Transverse colon (tissue), 4 donors: ENCODE results near the gene SUPV3L1. TPM values are rescaled to one million over a fixed set of nuclear protein-coding genes. Genes with fewer than 3 reads are reported as not detected.

Experiments
- DNase-seq: peaks from one replicate; pipeline ENCODE4 v3.0.0-alpha.2; 2019
- H3K27ac ChIP-seq, 4 donors: fragments of 200-600 bp; sonication (generic); 2 replicates each; pipeline ENCODE4 v1.5.1; 2016 to 2018; ENCODE audit warnings: inconsistent platforms in 4 of 4
- H3K27me3 ChIP-seq: fragments of 200-600 bp; sonication (generic); 2 replicates; pipeline ENCODE4 v1.5.1; 2017; ENCODE audit warnings: inconsistent platforms
- H3K36me3 ChIP-seq, 4 donors: fragments of 200-600 bp; sonication (generic); 2 replicates each; pipeline ENCODE4 v1.5.1; 2017 to 2019; ENCODE audit warnings: inconsistent platforms in 4 of 4
- H3K4me1 ChIP-seq, 4 donors: fragments of 200-600 bp; sonication (generic); 2 replicates each; pipeline ENCODE4 v1.5.1; 2017 to 2020; ENCODE audit warnings: inconsistent platforms in 4 of 4
- H3K4me3 ChIP-seq, 4 donors: fragments of 200-600 bp; sonication (generic); 1 replicate in 1 of 4; 2 replicates in 3 of 4; pipeline versions ENCODE4 v1.5.1 to v1.6.1; 2017 to 2019; ENCODE audit warnings: inconsistent platforms in 4 of 4
- H3K9me3 ChIP-seq, 2 donors: fragments of 200-600 bp; sonication (generic); 2 replicates each; pipeline ENCODE4 v1.5.1; 2017 to 2019; ENCODE audit warnings: inconsistent platforms in 2 of 2
- CTCF ChIP-seq, 5 experiments: fragments of 200-600 bp in 3 of 5; fragments of 450-650 bp in 2 of 5; sonication (generic) in 3 of 5; IDR thresholded peaks; 1 replicate in 2 of 5; 2 replicates in 3 of 5; pipeline ENCODE4 v1.5.1; 2016 to 2017; ENCODE audit warnings: antibody characterized with exemption in 5 of 5, inconsistent platforms in 3 of 5, mild to moderate bottlenecking in 2 of 5, moderate library complexity in 1 of 5
- EP300 ChIP-seq: sonication (generic); formaldehyde crosslinking; IDR thresholded peaks from one replicate; pipeline ENCODE4 v1.6.1; 2017; ENCODE audit warnings: antibody characterized with exemption, low read depth
- POLR2A ChIP-seq: fragments of 450-650 bp; IDR thresholded peaks from one replicate; pipeline ENCODE4 v1.6.1; 2016; ENCODE audit warnings: antibody characterized with exemption, mild to moderate bottlenecking, moderate library complexity
- POLR2AphosphoS5 ChIP-seq, 3 donors: sonication (generic); formaldehyde crosslinking; IDR thresholded peaks; one replicate each; pipeline ENCODE4 v1.6.1; 2016; ENCODE audit warnings: antibody characterized with exemption in 3 of 3
- WGBS, 2 donors: methylation state at CpG; one replicate each; pipeline ENCODE4 v1.1.5; 2018; ENCODE audit warnings: low coverage in 1 of 2; 5-methylcytosine and 5-hydroxymethylcytosine counted together
- in situ Hi-C, 4 donors: fragments of 200-750 bp; cut with MboI; loops; one replicate each; pipeline versions ENCODE4 v1.15.0 to v1.15.1; 2017; ENCODE audit warnings: low sequenced_read_pairs in 3 of 4, low pct_ligation_motif_present in 1 of 4, low pct_unique_long_range_greater_than_20kb in 1 of 4
- intact Hi-C: fragments of 100-400 bp; cut with DNase I; formaldehyde crosslinking; loops from one replicate; pipeline ENCODE4 v1.15.1; 2023; ENCODE audit warnings: low total_unique reads
- total RNA-seq, 4 donors: library from RNA; depleted of rRNA; stranded (reverse); fragments of >200 nt; gene quantifications; one replicate each; pipeline ENCODE4 v1.1.0, GENCODE V29; 2016

The SUPV3L1 gene
- total RNA-seq, 4 donors from 2014 or later, result 15.3 to 34.0 (median 26.7) TPM

- Histone ChIP-seq H3K36me3 (peaks cover 0 to 25% (median 10%) of the 10 kb centered on the region in 4 donors), H3K27ac (no peak overlapping the region), H3K4me3 (no peak overlapping the region), H3K27me3 (no peaks in the 10 kb centered on the region), H3K9me3 (no peaks in the 10 kb centered on the region), H3K4me1 (peaks cover 0 to 12% (median 7%) of the 10 kb centered on the region in 4 donors)
- intact Hi-C loops, result no loop called here
- no peak for DNase-seq
- WGBS, 2 donors, result 79 to 80% methylated on average over 2 of the region's 2 CpGs
- TF ChIP-seq CTCF (IDR thresholded peaks at IDR 0.05) (no peak), POLR2AphosphoS5 (IDR thresholded peaks at IDR 0.05) (no peak), POLR2A (no peak), EP300 (no peak)
- in situ Hi-C loops, result no loop called here
Measured at GRCh38 chr10:69211104-69211503, 31.1 kb downstream of the SUPV3L1 start.

GRCh38 chr10:69211524-69211923 lies 31.5 kb downstream of the SUPV3L1 start:
- H3K4me3 ChIP-seq, result no peak overlapping the region
- no peaks in the 10 kb centered on the region for H3K9me3 ChIP-seq
- intact Hi-C loops, result no loop called here
- H3K27me3 ChIP-seq, result no peaks in the 10 kb centered on the region
- H3K4me1 ChIP-seq, result peaks cover 0 to 12% (median 7%) of the 10 kb centered on the region in 4 donors
- in situ Hi-C loops, result no loop called here
- peaks cover 0 to 23% (median 8%) of the 10 kb centered on the region in 4 donors for H3K36me3 ChIP-seq
- DNase-seq, result no peak
- 85% methylated on average over 3 of the region's 3 CpGs; no CpG with 5 or more reads in 1 of the 2 donors for WGBS, 2 donors
- TF ChIP-seq EP300 (no peak), POLR2AphosphoS5 (IDR thresholded peaks at IDR 0.05) (no peak), CTCF (IDR thresholded peaks at IDR 0.05) (no peak)
- no peak overlapping the region for H3K27ac ChIP-seq

- no peaks in the 10 kb centered on the region for H3K9me3 ChIP-seq
- no peaks in the 10 kb centered on the region for H3K27me3 ChIP-seq
- intact Hi-C loops, result no loop called here
- no peak overlapping the region for H3K4me3 ChIP-seq
- no peak for TF ChIP-seq POLR2AphosphoS5 (IDR thresholded peaks at IDR 0.05)
- TF ChIP-seq POLR2A, result no peak
- no peak for TF ChIP-seq EP300
- H3K4me1 ChIP-seq, result peaks cover 0 to 12% (median 7%) of the 10 kb centered on the region in 4 donors
- H3K27ac ChIP-seq, result no peak overlapping the region
- peaks cover 0 to under 1% (median 0%) of the 10 kb centered on the region in 4 donors for H3K36me3 ChIP-seq
- in situ Hi-C loops, result no loop called here
- WGBS, 2 donors, result 61 to 63% methylated on average over 5 of the region's 5 CpGs
- DNase-seq, result no peak
Measured at GRCh38 chr10:69213591-69214311, 33.7 kb downstream of the SUPV3L1 start.

- H3K9me3 ChIP-seq, result no peaks in the 10 kb centered on the region
- DNase-seq, result no peak
- 75 to 84% methylated on average over 6 of the region's 6 CpGs for WGBS, 2 donors
- H3K4me3 ChIP-seq, result no peak overlapping the region
- no peak for TF ChIP-seq POLR2A
- no peak for TF ChIP-seq POLR2AphosphoS5 (IDR thresholded peaks at IDR 0.05)
- no peak for TF ChIP-seq CTCF (IDR thresholded peaks at IDR 0.05)
- TF ChIP-seq EP300, result no peak
- intact Hi-C loops (no loop called here), in situ Hi-C loops (no loop called here)
- peaks cover 0 to 10% (median 5%) of the 10 kb centered on the region in 4 donors for H3K4me1 ChIP-seq
- no peak overlapping the region for H3K27ac ChIP-seq
- H3K27me3 ChIP-seq, result no peaks in the 10 kb centered on the region
- no peaks in the 10 kb centered on the region for H3K36me3 ChIP-seq
Measured at GRCh38 chr10:69214666-69215131, 34.7 kb downstream of the SUPV3L1 start.
